Vagina (tissue), 2 donors: ENCODE measurements around the gene RASAL2.

Experiments
- CTCF ChIP-seq, 3 experiments: fragments of 450-650 bp in 2 of 3; fragments of 200-600 bp in 1 of 3; sonication (generic) in 1 of 3; IDR thresholded peaks; one replicate each; pipeline ENCODE4 v1.5.1; 2017 to 2019; ENCODE audit warnings: antibody characterized with exemption in 3 of 3, mild to moderate bottlenecking in 2 of 3, moderate library complexity in 2 of 3
- POLR2A ChIP-seq, 2 donors: fragments of 450-650 bp; IDR thresholded peaks; one replicate each; pipeline ENCODE4 v1.6.1; 2017; ENCODE audit warnings: antibody characterized with exemption in 2 of 2, mild to moderate bottlenecking in 2 of 2, moderate library complexity in 2 of 2

- TF ChIP-seq CTCF (IDR thresholded peaks at IDR 0.05), result no peak
- TF ChIP-seq POLR2A (IDR thresholded peaks at IDR 0.05), result no peak
These were observed 434.5 kb downstream of the RASAL2 start for GRCh38 chr1:178528228-178528952.
